K562 (cell line): ENCODE data around the gene C17orf50.

Source experiments
- MTA1 ChIP-seq: fragments of 450-650 bp; IDR thresholded peaks from 2 replicates; pipeline ENCODE4 v1.6.1; 2017; ENCODE audit warnings: borderline replicate concordance
- TF ChIP-seq, protein P1 (sequence below): fragments of 150-350 bp; IDR thresholded peaks from 2 replicates; pipeline ENCODE4 v1.6.1; 2014; ENCODE audit warnings: low read depth, mild to moderate bottlenecking, low read length, borderline replicate concordance

DNA sequence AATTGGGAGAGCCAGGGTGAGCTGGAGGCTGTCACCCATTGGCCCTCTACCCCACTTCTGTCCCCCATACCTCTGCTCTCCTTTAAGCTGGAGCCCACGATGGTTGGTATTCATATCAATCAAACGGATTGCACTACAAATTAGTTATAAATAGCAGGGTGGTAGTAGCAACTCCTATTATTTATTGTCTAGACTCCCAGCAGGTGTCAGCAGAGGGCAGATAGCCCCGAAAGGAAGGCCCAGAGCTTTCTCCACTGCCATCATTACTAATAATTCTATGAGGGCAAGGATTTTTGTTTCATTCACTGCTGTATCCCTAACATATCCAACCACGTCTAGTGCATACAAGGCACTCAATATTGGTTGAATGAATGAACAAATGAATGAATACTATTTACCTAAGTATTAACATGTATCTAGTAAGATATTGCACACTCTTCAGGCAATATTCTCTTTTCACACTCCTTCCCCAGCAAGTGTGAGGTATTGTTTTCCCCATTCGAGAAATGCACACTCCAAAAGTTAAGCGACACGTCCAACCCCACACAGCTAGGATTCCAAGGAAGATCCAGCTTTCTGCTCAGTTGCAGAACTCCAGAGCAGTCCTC, 6.3 kb downstream of the C17orf50 start:
- TF ChIP-seq, protein P1, sequence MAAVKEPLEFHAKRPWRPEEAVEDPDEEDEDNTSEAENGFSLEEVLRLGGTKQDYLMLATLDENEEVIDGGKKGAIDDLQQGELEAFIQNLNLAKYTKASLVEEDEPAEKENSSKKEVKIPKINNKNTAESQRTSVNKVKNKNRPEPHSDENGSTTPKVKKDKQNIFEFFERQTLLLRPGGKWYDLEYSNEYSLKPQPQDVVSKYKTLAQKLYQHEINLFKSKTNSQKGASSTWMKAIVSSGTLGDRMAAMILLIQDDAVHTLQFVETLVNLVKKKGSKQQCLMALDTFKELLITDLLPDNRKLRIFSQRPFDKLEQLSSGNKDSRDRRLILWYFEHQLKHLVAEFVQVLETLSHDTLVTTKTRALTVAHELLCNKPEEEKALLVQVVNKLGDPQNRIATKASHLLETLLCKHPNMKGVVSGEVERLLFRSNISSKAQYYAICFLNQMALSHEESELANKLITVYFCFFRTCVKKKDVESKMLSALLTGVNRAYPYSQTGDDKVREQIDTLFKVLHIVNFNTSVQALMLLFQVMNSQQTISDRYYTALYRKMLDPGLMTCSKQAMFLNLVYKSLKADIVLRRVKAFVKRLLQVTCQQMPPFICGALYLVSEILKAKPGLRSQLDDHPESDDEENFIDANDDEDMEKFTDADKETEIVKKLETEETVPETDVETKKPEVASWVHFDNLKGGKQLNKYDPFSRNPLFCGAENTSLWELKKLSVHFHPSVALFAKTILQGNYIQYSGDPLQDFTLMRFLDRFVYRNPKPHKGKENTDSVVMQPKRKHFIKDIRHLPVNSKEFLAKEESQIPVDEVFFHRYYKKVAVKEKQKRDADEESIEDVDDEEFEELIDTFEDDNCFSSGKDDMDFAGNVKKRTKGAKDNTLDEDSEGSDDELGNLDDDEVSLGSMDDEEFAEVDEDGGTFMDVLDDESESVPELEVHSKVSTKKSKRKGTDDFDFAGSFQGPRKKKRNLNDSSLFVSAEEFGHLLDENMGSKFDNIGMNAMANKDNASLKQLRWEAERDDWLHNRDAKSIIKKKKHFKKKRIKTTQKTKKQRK, result no peak
- TF ChIP-seq MTA1, result no peak
